Trophoblast cell (in vitro differentiated cells and primary cell): ENCODE measurements around the gene MUSK.

Source experiments
- DNase-seq, 2 donors: peaks; one replicate each; pipeline ENCODE4 v3.0.0-alpha.2; 2016
- H2AFZ ChIP-seq: 2 replicates; pipeline ENCODE4 v1.6.1; 2013; ENCODE audit warnings: low read length, moderate library complexity, mild to moderate bottlenecking; ENCODE audit not compliant: insufficient read depth, poor library complexity
- H2AK5ac ChIP-seq: 2 replicates; pipeline ENCODE4 v1.6.1; 2013; ENCODE audit warnings: mild to moderate bottlenecking, low read length
- H2BK120ac ChIP-seq: 2 replicates; pipeline ENCODE4 v1.6.1; 2013; ENCODE audit warnings: low read length, mild to moderate bottlenecking, moderate library complexity; ENCODE audit not compliant: insufficient read depth, poor library complexity
- H2BK12ac ChIP-seq: 2 replicates; pipeline ENCODE4 v1.6.1; 2013; ENCODE audit warnings: mild to moderate bottlenecking, low read length, moderate library complexity
- H2BK5ac ChIP-seq: 2 replicates; pipeline ENCODE4 v1.6.1; 2013; ENCODE audit warnings: low read length, low read depth, moderate library complexity, mild to moderate bottlenecking; ENCODE audit not compliant: poor library complexity
- H3K14ac ChIP-seq: 2 replicates; pipeline ENCODE4 v1.6.1; 2013; ENCODE audit warnings: mild to moderate bottlenecking, low read length
- H3K18ac ChIP-seq: 2 replicates; pipeline ENCODE4 v1.6.1; 2013; ENCODE audit warnings: mild to moderate bottlenecking, low read length
- H3K23ac ChIP-seq: 2 replicates; pipeline ENCODE4 v1.6.1; 2013; ENCODE audit warnings: low read length
- H3K27ac ChIP-seq: 2 replicates; pipeline ENCODE4 v1.5.1; 2013; ENCODE audit warnings: low read depth, mild to moderate bottlenecking, inconsistent platforms, low read length, moderate library complexity
- H3K27me3 ChIP-seq: 2 replicates; pipeline ENCODE4 v1.6.1; 2013; ENCODE audit warnings: inconsistent platforms, mild to moderate bottlenecking, low read length, moderate library complexity; ENCODE audit not compliant: insufficient read depth
- H3K36me3 ChIP-seq, 2 experiments: 1 replicate in 1 of 2; 2 replicates in 1 of 2; pipeline ENCODE4 v1.6.1; 2013; ENCODE audit warnings: low read length in 2 of 2, mild to moderate bottlenecking in 2 of 2, moderate library complexity in 1 of 2; ENCODE audit not compliant: insufficient read depth in 2 of 2, control insufficient read depth in 1 of 2
- H3K4ac ChIP-seq: 2 replicates; pipeline ENCODE4 v1.6.1; 2013; ENCODE audit warnings: low read depth, mild to moderate bottlenecking, low read length, moderate library complexity
- H3K4me1 ChIP-seq, 2 experiments: 1 replicate in 1 of 2; 2 replicates in 1 of 2; pipeline ENCODE4 v1.6.1; 2013; ENCODE audit warnings: low read length in 2 of 2, mild to moderate bottlenecking in 2 of 2, moderate library complexity in 1 of 2; ENCODE audit not compliant: insufficient read depth in 2 of 2, control insufficient read depth in 1 of 2
- H3K4me2 ChIP-seq: 2 replicates; pipeline ENCODE4 v1.6.1; 2013; ENCODE audit warnings: inconsistent platforms, mild to moderate bottlenecking, low read length, moderate library complexity
- H3K4me3 ChIP-seq: 2 replicates; pipeline ENCODE4 v1.5.1; 2013; ENCODE audit warnings: mild to moderate bottlenecking, low read depth, low read length, inconsistent platforms
- H3K79me1 ChIP-seq: one replicate; pipeline ENCODE4 v1.6.1; 2013; ENCODE audit warnings: low read length
- H3K79me2 ChIP-seq: 2 replicates; pipeline ENCODE4 v1.6.1; 2013; ENCODE audit warnings: low read length, mild to moderate bottlenecking; ENCODE audit not compliant: control insufficient read depth, insufficient read depth, poor library complexity
- H3K9ac ChIP-seq: 2 replicates; pipeline ENCODE4 v1.6.1; 2013; ENCODE audit warnings: mild to moderate bottlenecking, low read length
- H3K9me3 ChIP-seq: 2 replicates; pipeline ENCODE4 v1.6.1; 2013; ENCODE audit warnings: low read depth, mild to moderate bottlenecking, control low read depth, inconsistent platforms, low read length; ENCODE audit not compliant: insufficient read depth
- H4K12ac ChIP-seq: 2 replicates; pipeline ENCODE4 v1.6.1; 2013; ENCODE audit warnings: low read depth, mild to moderate bottlenecking, low read length, moderate library complexity
- H4K8ac ChIP-seq: 2 replicates; pipeline ENCODE4 v1.6.1; 2013; ENCODE audit warnings: low read depth, mild to moderate bottlenecking, low read length, moderate library complexity
- H4K91ac ChIP-seq: one replicate; pipeline ENCODE4 v1.6.1; 2013; ENCODE audit warnings: low read depth, mild to moderate bottlenecking, low read length, moderate library complexity
- WGBS: extraction: QIAGEN DNeasy Blood & Tissue Kit; methylation state at CpG from one replicate; pipeline ENCODE4 v1.1.7; 2013; ENCODE audit warnings: missing lambda C conversion rate; ENCODE audit not compliant: insufficient read length, insufficient coverage; ENCODE audit errors: extremely low coverage; 5-methylcytosine and 5-hydroxymethylcytosine counted together

MUSK gene

GRCh38 chr9:110842169-110842568, 173.6 kb downstream of the MUSK start:
- no peak overlapping the region for H3K4me2 ChIP-seq
- H3K36me3 ChIP-seq = no peaks in the 10 kb centered on the region
- H3K14ac ChIP-seq = no peak overlapping the region
- H3K4ac ChIP-seq = no peak overlapping the region
- H2BK12ac ChIP-seq = no peak overlapping the region
- no peak overlapping the region for H4K8ac ChIP-seq
- H4K91ac ChIP-seq = no peak overlapping the region
- H3K4me3 ChIP-seq = no peak overlapping the region
- peak in 1 of 2 donors; percentile 5 for DNase-seq
- peaks cover 3% of the 10 kb centered on the region for H3K79me2 ChIP-seq
- no peaks in the 10 kb centered on the region for H3K27me3 ChIP-seq
- H2AK5ac ChIP-seq = no peak overlapping the region
- H2AFZ ChIP-seq = no peak overlapping the region
- no peak overlapping the region for H2BK120ac ChIP-seq
- H3K9ac ChIP-seq = no peak overlapping the region
- H3K9me3 ChIP-seq = no peaks in the 10 kb centered on the region
- no peak overlapping the region for H2BK5ac ChIP-seq
- no peak overlapping the region for H3K27ac ChIP-seq
- no peak overlapping the region for H3K18ac ChIP-seq
- peaks cover 0 to 3% of the 10 kb centered on the region in 2 experiments for H3K4me1 ChIP-seq
- H3K23ac ChIP-seq = no peak overlapping the region
- no peaks in the 10 kb centered on the region for H3K79me1 ChIP-seq
- no peak overlapping the region for H4K12ac ChIP-seq
- WGBS = no CpG with 5 or more reads among the region's 9 CpGs

- no peaks in the 10 kb centered on the region for H3K9me3 ChIP-seq
- no peak overlapping the region for H3K14ac ChIP-seq
- H3K4me1 ChIP-seq = peaks cover 0 to 3% of the 10 kb centered on the region in 2 experiments
- no peak overlapping the region for H3K4me3 ChIP-seq
- H2AK5ac ChIP-seq = no peak overlapping the region
- H2BK12ac ChIP-seq = no peak overlapping the region
- H3K18ac ChIP-seq = no peak overlapping the region
- no peak overlapping the region for H2AFZ ChIP-seq
- no peak overlapping the region for H3K4ac ChIP-seq
- H4K91ac ChIP-seq = no peak overlapping the region
- no peak overlapping the region for H4K12ac ChIP-seq
- H3K79me1 ChIP-seq = no peaks in the 10 kb centered on the region
- no peak overlapping the region for H4K8ac ChIP-seq
- H2BK5ac ChIP-seq = no peak overlapping the region
- peak overlapping the region; percentile 13 for H3K9ac ChIP-seq
- H3K79me2 ChIP-seq = peaks cover 3% of the 10 kb centered on the region
- no peak overlapping the region for H3K23ac ChIP-seq
- H3K27ac ChIP-seq = no peak overlapping the region
- H3K36me3 ChIP-seq = no peaks in the 10 kb centered on the region
- H2BK120ac ChIP-seq = no peak overlapping the region
- no CpG with 5 or more reads among the region's 3 CpGs for WGBS
- no peak overlapping the region for H3K4me2 ChIP-seq
- no peaks in the 10 kb centered on the region for H3K27me3 ChIP-seq
- DNase-seq = no peak
Measured at GRCh38 chr9:110842986-110843385, 174.4 kb downstream of the MUSK start.

GRCh38 chr9:110844121-110844520, 175.5 kb downstream of the MUSK start:
- H4K8ac ChIP-seq = no peak overlapping the region
- H3K27me3 ChIP-seq = no peaks in the 10 kb centered on the region
- no peak overlapping the region for H2AFZ ChIP-seq
- H3K23ac ChIP-seq = no peak overlapping the region
- no peaks in the 10 kb centered on the region for H3K36me3 ChIP-seq
- no peak for DNase-seq
- no CpG with 5 or more reads among the region's 1 CpG for WGBS
- no peak overlapping the region for H2AK5ac ChIP-seq
- H2BK5ac ChIP-seq = no peak overlapping the region
- no peaks in the 10 kb centered on the region for H3K79me1 ChIP-seq
- H3K9me3 ChIP-seq = no peaks in the 10 kb centered on the region
- no peak overlapping the region for H4K91ac ChIP-seq
- H3K4ac ChIP-seq = no peak overlapping the region
- H3K9ac ChIP-seq = no peak overlapping the region
- no peak overlapping the region for H3K18ac ChIP-seq
- peaks cover 3% of the 10 kb centered on the region for H3K79me2 ChIP-seq
- H3K4me3 ChIP-seq = no peak overlapping the region
- peaks cover 0 to 3% of the 10 kb centered on the region in 2 experiments for H3K4me1 ChIP-seq
- H3K27ac ChIP-seq = no peak overlapping the region
- H4K12ac ChIP-seq = no peak overlapping the region
- no peak overlapping the region for H3K14ac ChIP-seq
- no peak overlapping the region for H2BK120ac ChIP-seq
- H3K4me2 ChIP-seq = no peak overlapping the region
- no peak overlapping the region for H2BK12ac ChIP-seq

GRCh38 chr9:110846215-110846614, 177.6 kb downstream of the MUSK start:
- H3K27me3 ChIP-seq = no peaks in the 10 kb centered on the region
- no CpG with 5 or more reads among the region's 2 CpGs for WGBS

More at GRCh38 chr9:110846215-110846614, 177.6 kb downstream of the MUSK start:
- no peak overlapping the region for H3K14ac ChIP-seq
- DNase-seq = no peak
- H3K79me2 ChIP-seq = peaks cover 3% of the 10 kb centered on the region
- no peaks in the 10 kb centered on the region for H3K79me1 ChIP-seq
- H3K4me1 ChIP-seq = peaks cover 0 to 6% of the 10 kb centered on the region in 2 experiments
- H4K12ac ChIP-seq = no peak overlapping the region
- H4K91ac ChIP-seq = no peak overlapping the region
- H3K18ac ChIP-seq = no peak overlapping the region
- H3K4ac ChIP-seq = no peak overlapping the region
- H3K36me3 ChIP-seq = no peaks in the 10 kb centered on the region
- no peak overlapping the region for H2AFZ ChIP-seq
- H2BK120ac ChIP-seq = no peak overlapping the region
- H2BK12ac ChIP-seq = no peak overlapping the region
- H2BK5ac ChIP-seq = no peak overlapping the region
- no peak overlapping the region for H4K8ac ChIP-seq
- no peak overlapping the region for H3K23ac ChIP-seq
- H2AK5ac ChIP-seq = no peak overlapping the region
- no peak overlapping the region for H3K4me3 ChIP-seq
- no peak overlapping the region for H3K9ac ChIP-seq
- no peak overlapping the region for H3K27ac ChIP-seq
- no peak overlapping the region for H3K4me2 ChIP-seq
- H3K9me3 ChIP-seq = no peaks in the 10 kb centered on the region
